Activated gamma-delta T cell treated with anti-CD3 and anti-CD28 coated beads, Interleukin-2, amount 50 U/mL, for 16 hours (primary cell): ENCODE results near the gene C14orf132.

ENCODE experiments used
- DNase-seq: peaks from one replicate; pipeline ENCODE4 v3.0.0-alpha.2; 2020; ENCODE audit warnings: low read depth

The C14orf132 gene

GRCh38 chr14:96039633-96040311 is 610 bp downstream of the C14orf132 start:
- no peak for DNase-seq

- DNase-seq, result no peak
Observed at GRCh38 chr14:96040828-96041371, 1.7 kb downstream of the C14orf132 start.

GRCh38 chr14:96042248-96042930 is 3.2 kb downstream of the C14orf132 start:
- no peak for DNase-seq

- no peak for DNase-seq
Observed at GRCh38 chr14:96046630-96047029, 7.5 kb downstream of the C14orf132 start.

- DNase-seq, result no peak
Observed at GRCh38 chr14:96047101-96047500, 7.9 kb downstream of the C14orf132 start.

DNA sequence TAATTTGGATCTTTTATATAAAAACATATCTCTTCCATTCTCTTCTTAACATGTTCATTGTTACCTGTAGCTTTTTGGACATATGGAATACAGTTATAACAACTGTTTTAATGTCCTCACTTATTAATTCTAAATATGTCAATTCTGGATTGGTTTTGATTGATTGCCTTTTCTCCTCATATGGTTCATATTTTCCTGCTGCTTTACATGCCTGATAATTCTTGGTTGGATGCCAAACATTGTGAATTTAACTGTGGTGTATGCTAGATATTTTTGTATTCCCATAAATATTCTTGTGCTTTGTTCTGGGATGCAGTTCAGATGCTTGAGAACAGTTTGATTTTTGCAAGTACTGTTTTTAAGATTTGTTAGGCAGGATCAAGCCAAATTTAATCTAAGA is 10.8 kb downstream of the C14orf132 start:
- DNase-seq, result no peak

DNA sequence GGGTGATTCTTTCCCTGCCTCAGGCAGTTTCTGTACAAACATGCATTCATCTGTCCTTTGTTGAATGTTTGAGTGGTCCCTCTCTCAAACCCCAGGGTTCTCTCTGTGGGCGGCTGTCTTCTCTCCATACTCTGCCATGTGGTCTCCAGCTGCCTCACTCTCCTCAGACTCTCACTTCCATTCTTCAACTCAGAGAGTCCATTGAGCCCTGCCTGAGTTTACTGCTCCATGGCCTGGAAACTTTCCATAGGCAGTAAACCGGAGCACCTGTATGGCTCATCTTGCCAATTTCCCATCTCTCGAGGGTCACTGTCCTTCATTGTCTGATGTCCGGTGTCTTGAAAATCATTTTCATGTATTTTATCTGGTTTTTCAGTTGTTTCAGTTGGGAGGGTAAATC is 11.3 kb downstream of the C14orf132 start:
- DNase-seq, result no peak

DNA sequence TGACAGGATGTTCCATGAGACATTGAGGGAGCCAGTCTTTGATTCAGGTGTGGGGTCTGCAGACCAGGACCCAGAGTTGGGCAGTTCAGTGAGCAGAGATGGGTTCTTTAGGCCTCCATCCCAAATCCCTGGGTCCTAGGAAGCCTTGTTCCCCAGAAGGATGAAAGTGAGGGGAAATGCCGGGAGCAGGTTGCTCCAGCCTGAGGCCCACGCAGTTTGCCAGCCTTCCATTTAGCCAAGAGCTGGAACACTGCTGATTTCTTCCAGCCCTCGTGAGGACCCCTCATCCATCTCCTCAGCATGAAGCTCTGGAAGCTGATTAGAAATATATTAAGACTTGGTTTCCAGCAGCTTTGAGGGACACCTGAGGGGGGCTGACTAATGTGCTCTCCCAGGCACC is 12.1 kb downstream of the C14orf132 start:
- no peak for DNase-seq

DNA sequence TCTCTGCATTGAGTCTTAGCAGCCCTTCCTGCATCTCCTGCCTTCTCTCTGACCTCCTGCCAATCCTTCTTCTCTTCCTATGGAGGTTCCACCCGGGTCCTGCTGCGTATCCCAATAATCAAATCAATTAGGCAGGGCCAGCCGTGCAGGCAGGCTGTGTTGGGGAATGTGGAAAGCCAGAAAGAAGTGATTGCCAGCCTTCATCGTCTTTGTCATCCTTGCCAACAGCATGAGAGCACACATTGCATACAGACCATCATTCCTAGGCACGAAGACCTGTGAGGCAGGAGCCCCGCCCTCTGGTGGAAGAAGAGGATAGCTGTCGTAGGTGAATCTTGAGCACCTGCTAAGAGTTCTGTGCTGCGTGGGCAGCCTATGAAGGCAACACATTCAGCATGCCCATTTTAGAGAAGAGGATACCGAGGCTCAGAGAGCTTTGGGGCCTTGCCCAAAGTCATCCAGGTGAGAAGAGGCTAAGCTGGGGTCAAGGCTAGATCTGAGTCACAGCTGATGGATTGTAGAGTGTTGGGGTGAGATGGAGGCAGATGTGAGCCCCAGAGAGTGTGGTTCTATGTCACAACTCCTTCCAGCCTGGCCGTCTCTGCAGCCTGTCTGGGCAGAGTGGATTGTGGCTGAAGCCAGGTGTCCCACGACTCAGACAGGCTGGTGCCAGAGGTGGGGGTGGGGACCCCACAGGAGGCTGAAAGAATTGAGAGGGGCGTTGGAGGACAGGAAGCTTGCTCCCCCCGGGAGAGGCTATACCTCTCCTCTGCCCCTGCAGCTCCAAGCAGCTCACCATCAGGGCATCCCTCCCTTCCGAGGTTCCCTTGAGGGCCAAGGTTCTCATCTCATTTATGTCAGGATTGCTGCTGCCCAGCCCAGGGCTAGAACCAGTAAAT is 12.7 kb downstream of the C14orf132 start:
- no peak for DNase-seq

- DNase-seq, result no peak
Observed at GRCh38 chr14:96052541-96053247, 13.5 kb downstream of the C14orf132 start.

DNA sequence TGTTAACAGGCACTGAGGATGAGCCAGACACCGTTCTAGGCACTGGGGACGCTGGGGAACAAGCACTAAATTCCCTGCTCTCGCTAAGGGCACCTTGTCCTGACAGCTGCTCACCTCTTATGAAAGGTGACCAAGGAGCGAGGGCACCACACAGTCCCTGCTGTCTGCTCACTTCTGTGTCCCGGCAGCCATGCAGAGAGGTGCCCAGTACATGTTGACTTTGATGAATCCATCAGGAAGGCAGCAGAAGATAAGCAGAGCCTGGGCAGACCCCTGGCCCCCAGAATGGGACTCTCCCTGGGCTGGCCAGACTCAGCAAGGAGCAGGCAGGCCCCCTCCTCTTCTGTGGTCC is 14.1 kb downstream of the C14orf132 start:
- DNase-seq, result no peak

DNA sequence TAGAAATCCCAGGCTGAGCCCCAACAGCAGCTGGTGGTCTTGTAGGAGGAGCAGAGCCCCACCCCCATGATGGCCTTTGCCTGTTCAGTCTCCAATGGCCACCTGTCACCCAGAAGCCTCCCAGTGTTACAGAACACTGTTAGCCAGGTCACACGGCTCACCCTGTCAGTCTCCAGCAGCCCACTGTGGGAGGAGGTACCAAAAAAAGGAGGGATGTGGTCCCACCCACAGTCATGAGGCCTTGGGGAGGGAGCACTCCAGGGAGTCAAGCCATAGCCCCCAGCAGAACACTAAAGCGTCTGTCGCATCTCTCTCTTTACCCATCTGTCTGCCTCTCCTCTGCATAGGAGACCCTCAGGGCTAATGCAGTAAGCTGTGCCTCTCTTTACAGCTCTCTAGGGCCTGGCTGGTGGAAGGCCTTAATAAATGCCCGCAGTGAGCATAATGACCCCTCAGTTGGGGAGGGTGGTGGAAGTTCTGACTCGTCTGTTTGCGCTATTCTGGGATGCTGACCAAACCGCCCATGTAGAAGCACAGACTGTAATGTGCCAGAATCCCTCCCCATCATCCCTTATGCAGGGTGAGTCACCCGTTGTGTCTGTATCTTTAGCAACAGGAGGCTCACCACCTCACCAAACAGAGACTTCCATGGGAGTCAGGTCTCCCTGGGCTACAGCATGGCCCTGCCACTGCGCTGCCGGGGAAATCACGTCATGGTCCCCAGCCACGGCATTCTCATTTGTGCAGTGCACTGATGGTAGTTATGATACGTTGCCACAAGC is 14.6 kb downstream of the C14orf132 start:
- no peak for DNase-seq

DNA sequence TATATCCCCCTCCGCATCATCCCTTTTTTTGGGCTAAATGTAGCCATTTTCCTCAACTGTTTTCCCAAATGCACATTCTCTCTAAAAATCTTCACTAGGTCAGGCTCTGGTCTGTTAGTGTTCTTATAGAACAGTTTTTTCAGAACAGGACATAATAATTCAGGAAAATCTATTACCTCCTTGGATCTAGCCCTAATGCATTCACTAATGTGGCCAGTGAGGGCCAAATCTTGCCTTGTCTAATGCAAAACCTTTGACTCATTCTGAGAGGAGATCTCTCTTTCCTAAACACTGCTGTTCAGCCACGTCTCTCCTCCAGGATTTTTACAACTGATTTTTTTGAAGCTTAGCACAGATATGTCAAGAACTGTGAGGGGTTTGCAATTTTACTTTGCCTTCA is 15.5 kb downstream of the C14orf132 start:
- no peak for DNase-seq

DNA sequence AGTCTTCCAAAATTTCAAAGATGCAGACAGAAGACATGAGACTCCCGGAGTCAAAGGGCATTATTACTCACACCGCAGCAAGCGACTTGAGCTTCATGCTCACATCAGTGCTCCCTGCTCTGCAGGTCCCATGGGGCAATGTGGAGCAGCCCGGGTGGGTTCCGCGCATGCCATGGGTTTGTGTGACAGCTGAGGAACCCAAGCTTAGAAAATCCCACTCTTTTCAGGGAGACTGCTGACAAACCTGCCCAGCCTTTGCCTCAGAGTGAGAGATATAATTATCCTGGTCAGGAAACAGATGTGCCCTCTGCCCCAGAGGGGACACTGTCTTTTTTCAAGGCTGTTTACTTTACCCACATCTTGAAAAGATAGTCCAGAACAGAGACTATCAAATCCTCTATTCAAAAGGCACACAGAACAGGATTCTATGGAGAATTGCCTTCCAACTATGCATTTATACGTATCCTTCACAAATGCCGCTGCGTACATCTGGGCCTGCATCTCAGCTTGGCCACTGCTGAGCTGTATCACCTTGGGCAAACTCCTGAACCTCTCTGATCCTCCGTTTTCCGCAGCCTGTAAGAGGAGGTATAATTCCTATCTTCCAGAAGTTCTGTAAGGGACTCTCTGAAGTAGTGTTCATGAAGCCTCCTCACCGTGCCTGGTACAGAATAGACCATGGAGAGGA is 16.0 kb downstream of the C14orf132 start:
- no peak for DNase-seq

DNA sequence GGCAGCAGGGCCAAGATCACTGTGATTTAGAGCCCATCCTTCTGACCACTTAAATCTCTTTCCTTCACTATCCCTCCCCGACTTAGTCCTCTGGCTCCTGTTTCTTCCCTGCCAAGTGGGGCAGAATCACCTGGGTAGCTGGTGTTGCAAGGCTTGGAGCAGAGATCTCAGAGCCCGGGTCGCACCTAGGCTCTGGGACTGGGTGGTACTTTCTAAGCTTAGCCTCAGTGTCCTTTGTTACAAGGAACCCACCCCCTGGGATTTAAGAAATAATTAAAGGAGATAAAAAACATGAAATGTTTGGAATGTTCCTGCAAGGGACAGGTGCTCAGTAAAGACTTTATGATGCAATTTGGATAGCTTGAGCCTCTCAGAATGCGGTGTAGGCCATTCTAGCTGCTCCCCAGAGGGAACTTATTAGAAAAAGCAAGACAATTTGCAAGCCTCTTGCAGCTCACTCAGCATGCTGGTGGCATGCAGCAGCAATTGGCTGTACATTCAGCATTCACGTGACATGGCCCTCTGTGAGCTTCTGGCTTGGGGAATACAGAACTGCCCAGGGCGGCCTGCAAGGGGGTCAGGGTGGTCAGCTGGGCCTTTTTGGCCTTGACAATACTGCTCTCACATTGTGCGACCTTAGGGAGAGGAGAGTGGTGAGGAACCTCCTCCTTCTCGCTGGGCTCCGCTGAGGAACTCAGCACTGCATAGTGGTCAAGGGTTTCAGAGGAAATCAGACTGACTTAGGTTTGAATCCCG is 16.8 kb downstream of the C14orf132 start:
- DNase-seq, result no peak

- DNase-seq, result no peak
Observed at GRCh38 chr14:96056509-96057422, 17.6 kb downstream of the C14orf132 start.

DNA sequence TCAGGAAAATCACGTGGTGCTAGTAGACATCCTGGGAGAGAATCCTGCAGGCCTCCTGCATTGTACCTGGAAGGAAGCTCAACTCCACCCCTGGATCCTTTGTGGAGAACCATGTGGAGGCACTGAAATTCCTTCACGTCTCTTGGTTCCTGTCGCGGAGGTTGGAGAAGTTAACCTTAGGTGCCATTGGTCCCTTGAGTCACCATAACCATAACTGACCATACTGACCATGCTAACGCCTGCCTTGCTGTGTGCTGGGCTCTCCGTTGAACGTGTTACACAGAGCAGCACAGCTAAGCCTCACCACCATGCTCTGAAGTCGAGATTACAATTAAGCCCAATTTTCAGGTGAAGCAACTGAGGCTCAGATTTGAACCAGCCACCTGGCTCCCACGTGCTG is 18.6 kb downstream of the C14orf132 start:
- no peak for DNase-seq

DNA sequence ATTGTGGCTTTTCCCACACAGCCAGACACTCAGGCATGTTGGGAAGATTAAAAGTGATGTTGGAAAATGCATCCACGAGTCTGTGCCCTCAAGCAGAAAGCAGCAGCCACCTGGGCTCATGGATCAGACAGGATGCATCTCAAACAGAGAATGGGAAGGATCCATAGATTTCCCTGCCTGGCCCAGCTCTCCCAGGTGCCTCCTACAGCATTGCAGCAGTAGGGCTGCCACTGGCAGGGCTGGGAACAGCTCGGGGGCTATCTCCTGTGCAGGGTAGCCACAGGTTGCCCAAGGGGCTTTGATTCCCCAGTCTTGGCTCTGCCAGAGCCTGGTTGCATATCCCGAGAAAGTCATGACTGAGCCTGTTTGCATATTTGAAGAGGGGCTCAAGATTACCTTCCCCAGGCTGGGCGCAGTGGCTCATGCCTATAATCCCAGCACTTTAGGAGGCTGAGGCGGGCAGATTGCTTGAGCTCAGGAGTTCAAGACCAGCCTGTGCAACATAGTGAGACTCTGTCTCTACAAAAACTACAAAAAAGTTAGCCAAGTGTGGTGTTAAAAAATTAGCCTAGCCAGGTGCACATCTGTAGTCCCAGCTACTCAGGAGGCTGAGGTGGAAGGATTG is 19.5 kb downstream of the C14orf132 start:
- no peak for DNase-seq
